DND-41 (cell line): ENCODE results near the gene NEGR1.

Source experiments
- CTCF ChIP-seq: IDR thresholded peaks from 2 replicates; pipeline ENCODE4 v1.5.1; 2012; ENCODE audit warnings: borderline replicate concordance, low read length, moderate library complexity, mild to moderate bottlenecking; ENCODE audit not compliant: poor library complexity, severe bottlenecking; ENCODE audit errors: extremely low read depth
- EZH2 ChIP-seq: IDR thresholded peaks from 3 replicates; pipeline ENCODE4 v1.6.1; 2012; ENCODE audit warnings: borderline replicate concordance, low read depth, mild to moderate bottlenecking, moderate library complexity, low read length, inconsistent platforms; ENCODE audit not compliant: severe bottlenecking

GRCh38 chr1:71393301-71393700 lies 889.0 kb downstream of the NEGR1 start:
- TF ChIP-seq CTCF (no peak), EZH2 (no peak)
